H4 (cell line): ENCODE results near the gene UTP4. TPM values are rescaled to one million over a fixed set of nuclear protein-coding genes. Genes with fewer than 3 reads are reported as not detected.

Source experiments
- total RNA-seq: library from RNA; depleted of rRNA; stranded (reverse); fragments of >200 nt; shearing (Covaris generic); gene quantifications from 2 replicates; pipeline ENCODE4 v1.2.3, GENCODE V29; 2014; rRNA removed

UTP4 gene
- total RNA-seq, 1 experiment from 2014 or later = 16.3 TPM

Other genes with a start within 250 kb of the UTP4 start
- 0.45 TPM in 1 of 2 replicates, not detected in the other for gene HAS3, start 27.0 kb upstream of the UTP4 start, total RNA-seq
- gene CHTF8, start 61 bp upstream of the UTP4 start, total RNA-seq = 59.1 and 59.3 TPM in 2 replicates
- 15.1 and 22.4 TPM in 2 replicates for gene SNTB2, start 54.5 kb downstream of the UTP4 start, total RNA-seq
- gene VPS4A, start 178.7 kb downstream of the UTP4 start, total RNA-seq = 20.9 and 23.2 TPM in 2 replicates
- 36.9 and 38.5 TPM in 2 replicates for gene PDF, start 197.9 kb downstream of the UTP4 start, total RNA-seq
- gene COG8, start 206.9 kb downstream of the UTP4 start, total RNA-seq = 28.8 and 30.8 TPM in 2 replicates
- 28.9 and 44.9 TPM in 2 replicates for gene NIP7, start 207.1 kb downstream of the UTP4 start, total RNA-seq
- not detected in 2 replicates for gene TMED6, start 219.1 kb downstream of the UTP4 start, total RNA-seq